ENCODE results near the gene DCDC2C. TPM values are rescaled to one million over a fixed set of nuclear protein-coding genes. Genes with fewer than 3 reads are reported as not detected.

DCDC2C gene
- total RNA-seq, 1 experiment from 2014 or later, result not detected

GRCh38 chr2:3725458-3726250, 22.3 kb downstream of the DCDC2C start:
- Histone ChIP-seq H3K4me1 (ENCODE audit: control insufficient read depth, insufficient read depth, low read length) (no peaks in the 10 kb centered on the region), H3K36me3 (ENCODE audit: control insufficient read depth, insufficient read depth, low read length) (no peaks in the 10 kb centered on the region), H3K9me3 (ENCODE audit: control insufficient read depth, insufficient read depth, low read depth, low read length) (no peaks in the 10 kb centered on the region), H3K4me3 (ENCODE audit: low read depth in 2 of 2, low read length in 2 of 2) (no peak overlapping the region), H3K27me3 (ENCODE audit: control insufficient read depth, insufficient read depth, low read length) (peaks cover 8% of the 10 kb centered on the region), H3K27ac (ENCODE audit: low read length) (no peak overlapping the region)
- DNase-seq (ENCODE audit: low read depth, low spot score) (no peak), ATAC-seq (no peak)
- no peak for TF ChIP-seq POLR2AphosphoS5 (IDR thresholded peaks at IDR 0.05; ENCODE audit: low read depth, low read length)
- TF ChIP-seq SIN3A (IDR thresholded peaks at IDR 0.05; ENCODE audit: borderline replicate concordance, insufficient read depth, low read depth, low read length), result no peak
- TF ChIP-seq CTCF (IDR thresholded peaks at IDR 0.05), result no peak
- no peak for TF ChIP-seq TCF7L2 (IDR thresholded peaks at IDR 0.05; ENCODE audit: low read depth, low read length)
- TF ChIP-seq, protein P1, sequence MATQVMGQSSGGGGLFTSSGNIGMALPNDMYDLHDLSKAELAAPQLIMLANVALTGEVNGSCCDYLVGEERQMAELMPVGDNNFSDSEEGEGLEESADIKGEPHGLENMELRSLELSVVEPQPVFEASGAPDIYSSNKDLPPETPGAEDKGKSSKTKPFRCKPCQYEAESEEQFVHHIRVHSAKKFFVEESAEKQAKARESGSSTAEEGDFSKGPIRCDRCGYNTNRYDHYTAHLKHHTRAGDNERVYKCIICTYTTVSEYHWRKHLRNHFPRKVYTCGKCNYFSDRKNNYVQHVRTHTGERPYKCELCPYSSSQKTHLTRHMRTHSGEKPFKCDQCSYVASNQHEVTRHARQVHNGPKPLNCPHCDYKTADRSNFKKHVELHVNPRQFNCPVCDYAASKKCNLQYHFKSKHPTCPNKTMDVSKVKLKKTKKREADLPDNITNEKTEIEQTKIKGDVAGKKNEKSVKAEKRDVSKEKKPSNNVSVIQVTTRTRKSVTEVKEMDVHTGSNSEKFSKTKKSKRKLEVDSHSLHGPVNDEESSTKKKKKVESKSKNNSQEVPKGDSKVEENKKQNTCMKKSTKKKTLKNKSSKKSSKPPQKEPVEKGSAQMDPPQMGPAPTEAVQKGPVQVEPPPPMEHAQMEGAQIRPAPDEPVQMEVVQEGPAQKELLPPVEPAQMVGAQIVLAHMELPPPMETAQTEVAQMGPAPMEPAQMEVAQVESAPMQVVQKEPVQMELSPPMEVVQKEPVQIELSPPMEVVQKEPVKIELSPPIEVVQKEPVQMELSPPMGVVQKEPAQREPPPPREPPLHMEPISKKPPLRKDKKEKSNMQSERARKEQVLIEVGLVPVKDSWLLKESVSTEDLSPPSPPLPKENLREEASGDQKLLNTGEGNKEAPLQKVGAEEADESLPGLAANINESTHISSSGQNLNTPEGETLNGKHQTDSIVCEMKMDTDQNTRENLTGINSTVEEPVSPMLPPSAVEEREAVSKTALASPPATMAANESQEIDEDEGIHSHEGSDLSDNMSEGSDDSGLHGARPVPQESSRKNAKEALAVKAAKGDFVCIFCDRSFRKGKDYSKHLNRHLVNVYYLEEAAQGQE (IDR thresholded peaks at IDR 0.05; ENCODE audit: insufficient read depth in 1 of 2, low read depth in 2 of 2, low read length in 1 of 2), result no peak
- CTCF ChIA-PET, result no interaction called here
- intact Hi-C loops (cut with micrococcal nuclease; ENCODE audit: unreplicated experiment) (no loop called here), in situ Hi-C loops (cut with HindIII; ENCODE audit: low pct_unique_long_range_greater_than_20kb, low sequenced_read_pairs) (no loop called here)
- BruUV-seq (replicated peaks), result no TSS peak
- POLR2A ChIA-PET, result no interaction called here

DNA sequence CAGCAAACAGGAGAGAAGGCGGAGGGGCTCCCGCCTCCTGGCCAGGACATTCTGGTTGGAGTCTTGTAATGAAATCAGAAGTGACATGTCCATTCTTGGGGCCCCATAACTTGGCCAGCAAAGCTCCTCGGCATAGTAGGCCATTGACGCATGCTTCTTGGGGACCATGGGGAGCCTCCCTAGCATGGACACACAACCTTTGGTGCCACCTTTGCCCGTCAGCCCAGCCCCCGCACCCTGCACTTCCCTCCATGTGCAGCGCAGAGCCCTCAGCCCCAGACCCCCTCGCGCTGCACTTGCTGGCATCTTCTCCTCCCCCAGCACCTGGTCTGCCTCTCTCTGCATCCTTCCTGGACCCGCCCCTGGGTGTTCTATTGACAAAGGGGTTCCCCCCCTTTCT, 23.1 kb downstream of the DCDC2C start:
- peaks cover 8% of the 10 kb centered on the region for H3K27me3 ChIP-seq (ENCODE audit: control insufficient read depth, insufficient read depth, low read length)
- no peaks in the 10 kb centered on the region for H3K36me3 ChIP-seq (ENCODE audit: control insufficient read depth, insufficient read depth, low read length)
- intact Hi-C loops (cut with micrococcal nuclease; ENCODE audit: unreplicated experiment), result no loop called here
- in situ Hi-C loops (cut with HindIII; ENCODE audit: low pct_unique_long_range_greater_than_20kb, low sequenced_read_pairs), result no loop called here
- no peaks in the 10 kb centered on the region for H3K4me1 ChIP-seq (ENCODE audit: control insufficient read depth, insufficient read depth, low read length)
- no peak for DNase-seq (ENCODE audit: low read depth, low spot score)
- H3K9me3 ChIP-seq (ENCODE audit: control insufficient read depth, insufficient read depth, low read depth, low read length), result no peaks in the 10 kb centered on the region
- no peak overlapping the region for H3K4me3 ChIP-seq (ENCODE audit: low read depth in 2 of 2, low read length in 2 of 2)
- CTCF ChIA-PET, result no interaction called here
- TF ChIP-seq, protein P1 (IDR thresholded peaks at IDR 0.05; ENCODE audit: insufficient read depth in 1 of 2, low read depth in 2 of 2, low read length in 1 of 2), result no peak
- TF ChIP-seq POLR2AphosphoS5 (IDR thresholded peaks at IDR 0.05; ENCODE audit: low read depth, low read length) (no peak), CTCF (IDR thresholded peaks at IDR 0.05) (no peak), TCF7L2 (IDR thresholded peaks at IDR 0.05; ENCODE audit: low read depth, low read length) (no peak), SIN3A (IDR thresholded peaks at IDR 0.05; ENCODE audit: borderline replicate concordance, insufficient read depth, low read depth, low read length) (no peak)
- ATAC-seq, result no peak
- H3K27ac ChIP-seq (ENCODE audit: low read length), result no peak overlapping the region
- POLR2A ChIA-PET, result no interaction called here
- BruUV-seq (replicated peaks), result no TSS peak

All from Panc1 (cell line).